ENCODE results near the gene ZDHHC24. TPM values are rescaled to one million over a fixed set of nuclear protein-coding genes. Genes with fewer than 3 reads are reported as not detected.

The ZDHHC24 gene
- total RNA-seq, 1 donor from 2014 or later: 11.8 TPM

- no peak for DNase-seq (ENCODE audit: low read depth in 2 of 2)
Measured at GRCh38 chr11:66566221-66566620, 20.4 kb upstream of the ZDHHC24 start.

- DNase-seq (ENCODE audit: low read depth in 2 of 2): no peak
Measured at GRCh38 chr11:66564984-66565383, 19.1 kb upstream of the ZDHHC24 start.

- no peak for DNase-seq (ENCODE audit: low read depth in 2 of 2)
Measured at GRCh38 chr11:66564538-66564937, 18.7 kb upstream of the ZDHHC24 start.

- no peak for DNase-seq (ENCODE audit: low read depth in 2 of 2)
Measured at GRCh38 chr11:66563832-66564231, 18.0 kb upstream of the ZDHHC24 start.

GRCh38 chr11:66562907-66563583, 17.2 kb upstream of the ZDHHC24 start:
- no peak for DNase-seq (ENCODE audit: low read depth in 2 of 2)

- no peak for DNase-seq (ENCODE audit: low read depth in 2 of 2)
Measured at GRCh38 chr11:66562275-66562674, 16.4 kb upstream of the ZDHHC24 start.

GRCh38 chr11:66561975-66562248, 16.1 kb upstream of the ZDHHC24 start:
- DNase-seq (ENCODE audit: low read depth in 2 of 2): no peak

- no peak for DNase-seq (ENCODE audit: low read depth in 2 of 2)
Measured at GRCh38 chr11:66561178-66561974, 15.5 kb upstream of the ZDHHC24 start.

GRCh38 chr11:66559866-66560676, 14.2 kb upstream of the ZDHHC24 start:
- no peak for DNase-seq (ENCODE audit: low read depth in 2 of 2)

GRCh38 chr11:66559142-66559865, 13.5 kb upstream of the ZDHHC24 start:
- DNase-seq (ENCODE audit: low read depth in 2 of 2): peak in 1 of 2 donors; percentile 18

- no peak for DNase-seq (ENCODE audit: low read depth in 2 of 2)
Measured at GRCh38 chr11:66557733-66558326, 12.0 kb upstream of the ZDHHC24 start.

- DNase-seq (ENCODE audit: low read depth in 2 of 2): no peak
Measured at GRCh38 chr11:66556086-66556485, 10.2 kb upstream of the ZDHHC24 start.

- no peak for DNase-seq (ENCODE audit: low read depth in 2 of 2)
Measured at GRCh38 chr11:66555416-66555815, 9.6 kb upstream of the ZDHHC24 start.

- DNase-seq (ENCODE audit: low read depth in 2 of 2): no peak
Measured at GRCh38 chr11:66554602-66555001, 8.8 kb upstream of the ZDHHC24 start.

- DNase-seq (ENCODE audit: low read depth in 2 of 2): no peak
Measured at GRCh38 chr11:66550887-66551286, 5.0 kb upstream of the ZDHHC24 start.

- DNase-seq (ENCODE audit: low read depth in 2 of 2): no peak
Measured at GRCh38 chr11:66549696-66550095, 3.8 kb upstream of the ZDHHC24 start.

GRCh38 chr11:66548774-66549630, 3.2 kb upstream of the ZDHHC24 start:
- DNase-seq (ENCODE audit: low read depth in 2 of 2): no peak

GRCh38 chr11:66548041-66548440, 2.2 kb upstream of the ZDHHC24 start:
- DNase-seq (ENCODE audit: low read depth in 2 of 2): no peak

GRCh38 chr11:66547662-66548009, 1.8 kb upstream of the ZDHHC24 start:
- DNase-seq (ENCODE audit: low read depth in 2 of 2): no peak

GRCh38 chr11:66546966-66547661, 1.3 kb upstream of the ZDHHC24 start:
- no peak for DNase-seq (ENCODE audit: low read depth in 2 of 2)

Data from dermis microvascular lymphatic vessel endothelial cell (primary cell).